Frontal cortex (tissue), 4 donors: ENCODE data around the gene ZSCAN1. TPM values are rescaled to one million over a fixed set of nuclear protein-coding genes. Genes with fewer than 3 reads are reported as not detected.

Experiments used
- DNase-seq, 2 donors: peaks; one replicate each; pipeline ENCODE4 v3.0.0; 2012; ENCODE audit warnings: low spot score in 2 of 2
- FAIRE-seq: peaks from 2 replicates; lab custom pipeline; 2012; peaks lifted over from hg19 to GRCh38; lab: Jason Lieb, UNC
- total RNA-seq: library from RNA; depleted of rRNA; stranded (reverse); fragments of >200 nt; gene quantifications from one replicate; pipeline ENCODE4 v1.2.3, GENCODE V29; 2014
- donor health status: control.
- donor health status: control.
- donor health status: control.

ZSCAN1 gene
- total RNA-seq, 1 donor from 2014 or later: 0.82 TPM

GRCh38 chr19:58037927-58038687 is 4.3 kb downstream of the ZSCAN1 start:
- FAIRE-seq: no peak
- no peak for DNase-seq

- no peak for FAIRE-seq
- peak in 1 of 2 donors; percentile 12 for DNase-seq
These were observed 4.9 kb downstream of the ZSCAN1 start for GRCh38 chr19:58038688-58039204.

GRCh38 chr19:58040751-58041525 is 7.1 kb downstream of the ZSCAN1 start:
- FAIRE-seq: no peak
- no peak for DNase-seq

- DNase-seq: no peak
- FAIRE-seq: no peak
These were observed 8.9 kb downstream of the ZSCAN1 start for GRCh38 chr19:58042495-58043340.

- DNase-seq (no peak), FAIRE-seq (no peak)
These were observed 10.6 kb downstream of the ZSCAN1 start for GRCh38 chr19:58044391-58044790.

- FAIRE-seq: no peak
- DNase-seq: no peak
These were observed 11.1 kb downstream of the ZSCAN1 start for GRCh38 chr19:58044886-58045285.

GRCh38 chr19:58045411-58046050 is 11.7 kb downstream of the ZSCAN1 start:
- DNase-seq (no peak), FAIRE-seq (no peak)

GRCh38 chr19:58046856-58047255 is 13.0 kb downstream of the ZSCAN1 start:
- FAIRE-seq (no peak), DNase-seq (no peak)

- no peak for FAIRE-seq
These were observed 13.8 kb downstream of the ZSCAN1 start for GRCh38 chr19:58047672-58048071.

GRCh38 chr19:58052256-58052655 is 18.4 kb downstream of the ZSCAN1 start:
- no peak for FAIRE-seq
- DNase-seq: no peak

More at GRCh38 chr19:58047672-58048071, 13.8 kb downstream of the ZSCAN1 start:
- DNase-seq: no peak

- FAIRE-seq: no peak
These were observed 19.8 kb downstream of the ZSCAN1 start for GRCh38 chr19:58053480-58054156.

GRCh38 chr19:58054901-58055874 is 21.4 kb downstream of the ZSCAN1 start:
- FAIRE-seq (no peak), DNase-seq (peak; percentile 70 to 83)

More at GRCh38 chr19:58053480-58054156, 19.8 kb downstream of the ZSCAN1 start:
- DNase-seq: no peak

GRCh38 chr19:58056261-58056660 is 22.4 kb downstream of the ZSCAN1 start:
- no peak for FAIRE-seq
- DNase-seq: peak in 1 of 2 donors; percentile 19

GRCh38 chr19:58056861-58057260 is 23.0 kb downstream of the ZSCAN1 start:
- FAIRE-seq: no peak
- DNase-seq: no peak

GRCh38 chr19:58058467-58058866 is 24.6 kb downstream of the ZSCAN1 start:
- FAIRE-seq (no peak), DNase-seq (peak in 1 of 2 donors; percentile 41)

- FAIRE-seq (no peak), DNase-seq (peak; percentile 97)
These were observed 25.3 kb downstream of the ZSCAN1 start, which contains the start of gene ZNF135 for GRCh38 chr19:58059003-58059670. TSS of gene ZNF135 (plus strand) at chr19:58059282. CDS start at chr19:58060003, 721 bp downstream.

- FAIRE-seq: no peak
These were observed 25.9 kb downstream of the ZSCAN1 start for GRCh38 chr19:58059671-58060078.

More at GRCh38 chr19:58059671-58060078, 25.9 kb downstream of the ZSCAN1 start:
- DNase-seq: no peak
